Panc1 (cell line): Measurements from ENCODE around the gene ANKRD22.

Experiments
- POLR2AphosphoS5 ChIP-seq: IDR thresholded peaks from 2 replicates; pipeline ENCODE4 v1.6.1; 2012; ENCODE audit warnings: mild to moderate bottlenecking, low read depth, low read length, moderate library complexity
- TCF7L2 ChIP-seq: IDR thresholded peaks from 2 replicates; pipeline ENCODE4 v1.6.1; 2011; ENCODE audit warnings: mild to moderate bottlenecking, low read depth, low read length, inconsistent platforms
- TF ChIP-seq, protein P1 (sequence below), 2 experiments: IDR thresholded peaks; 2 replicates each; pipeline ENCODE4 v1.6.1; 2011 to 2012; ENCODE audit warnings: low read depth in 2 of 2, control low read depth in 1 of 2, low read length in 1 of 2, mild to moderate bottlenecking in 1 of 2, moderate library complexity in 1 of 2; ENCODE audit not compliant: insufficient read depth in 1 of 2
- TF ChIP-seq, protein P2 (sequence below): fragments of 450-650 bp; IDR thresholded peaks from 2 replicates; pipeline ENCODE4 v1.5.1; 2017; ENCODE audit warnings: mild to moderate bottlenecking

DNA sequence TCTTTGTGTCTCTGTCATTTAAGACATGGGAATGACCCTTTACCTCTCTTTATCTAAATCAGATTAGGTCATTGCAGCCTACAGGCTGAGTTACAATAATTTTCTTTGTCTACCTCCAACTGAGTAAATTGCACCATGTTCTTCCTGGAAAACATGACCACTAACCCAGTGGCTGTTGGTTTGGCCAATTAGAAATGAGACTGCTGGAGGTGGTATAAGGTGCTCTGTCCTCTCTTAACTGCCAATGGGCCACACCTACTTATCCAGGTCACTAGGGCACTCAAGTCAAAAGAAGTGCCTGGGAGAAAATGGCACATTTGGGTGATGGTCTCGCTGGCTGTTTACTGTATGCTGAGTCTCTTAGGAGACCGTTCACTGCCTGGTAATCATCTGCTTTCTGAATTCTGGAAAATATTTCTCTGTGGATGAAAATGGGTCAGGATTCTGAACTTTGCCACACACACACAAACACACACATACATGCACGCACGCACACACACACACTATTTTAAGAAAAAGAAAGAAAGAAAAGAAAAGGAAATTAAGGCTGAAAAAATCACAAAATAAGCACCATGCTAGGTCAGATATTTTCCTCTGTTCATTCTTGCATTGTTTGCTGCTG, 44.8 kb upstream of the ANKRD22 start:
- TF ChIP-seq, protein P1, sequence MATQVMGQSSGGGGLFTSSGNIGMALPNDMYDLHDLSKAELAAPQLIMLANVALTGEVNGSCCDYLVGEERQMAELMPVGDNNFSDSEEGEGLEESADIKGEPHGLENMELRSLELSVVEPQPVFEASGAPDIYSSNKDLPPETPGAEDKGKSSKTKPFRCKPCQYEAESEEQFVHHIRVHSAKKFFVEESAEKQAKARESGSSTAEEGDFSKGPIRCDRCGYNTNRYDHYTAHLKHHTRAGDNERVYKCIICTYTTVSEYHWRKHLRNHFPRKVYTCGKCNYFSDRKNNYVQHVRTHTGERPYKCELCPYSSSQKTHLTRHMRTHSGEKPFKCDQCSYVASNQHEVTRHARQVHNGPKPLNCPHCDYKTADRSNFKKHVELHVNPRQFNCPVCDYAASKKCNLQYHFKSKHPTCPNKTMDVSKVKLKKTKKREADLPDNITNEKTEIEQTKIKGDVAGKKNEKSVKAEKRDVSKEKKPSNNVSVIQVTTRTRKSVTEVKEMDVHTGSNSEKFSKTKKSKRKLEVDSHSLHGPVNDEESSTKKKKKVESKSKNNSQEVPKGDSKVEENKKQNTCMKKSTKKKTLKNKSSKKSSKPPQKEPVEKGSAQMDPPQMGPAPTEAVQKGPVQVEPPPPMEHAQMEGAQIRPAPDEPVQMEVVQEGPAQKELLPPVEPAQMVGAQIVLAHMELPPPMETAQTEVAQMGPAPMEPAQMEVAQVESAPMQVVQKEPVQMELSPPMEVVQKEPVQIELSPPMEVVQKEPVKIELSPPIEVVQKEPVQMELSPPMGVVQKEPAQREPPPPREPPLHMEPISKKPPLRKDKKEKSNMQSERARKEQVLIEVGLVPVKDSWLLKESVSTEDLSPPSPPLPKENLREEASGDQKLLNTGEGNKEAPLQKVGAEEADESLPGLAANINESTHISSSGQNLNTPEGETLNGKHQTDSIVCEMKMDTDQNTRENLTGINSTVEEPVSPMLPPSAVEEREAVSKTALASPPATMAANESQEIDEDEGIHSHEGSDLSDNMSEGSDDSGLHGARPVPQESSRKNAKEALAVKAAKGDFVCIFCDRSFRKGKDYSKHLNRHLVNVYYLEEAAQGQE (IDR thresholded peaks at IDR 0.05; ENCODE audit: insufficient read depth in 1 of 2, low read depth in 2 of 2, low read length in 1 of 2): no peak
- TF ChIP-seq, protein P2, sequence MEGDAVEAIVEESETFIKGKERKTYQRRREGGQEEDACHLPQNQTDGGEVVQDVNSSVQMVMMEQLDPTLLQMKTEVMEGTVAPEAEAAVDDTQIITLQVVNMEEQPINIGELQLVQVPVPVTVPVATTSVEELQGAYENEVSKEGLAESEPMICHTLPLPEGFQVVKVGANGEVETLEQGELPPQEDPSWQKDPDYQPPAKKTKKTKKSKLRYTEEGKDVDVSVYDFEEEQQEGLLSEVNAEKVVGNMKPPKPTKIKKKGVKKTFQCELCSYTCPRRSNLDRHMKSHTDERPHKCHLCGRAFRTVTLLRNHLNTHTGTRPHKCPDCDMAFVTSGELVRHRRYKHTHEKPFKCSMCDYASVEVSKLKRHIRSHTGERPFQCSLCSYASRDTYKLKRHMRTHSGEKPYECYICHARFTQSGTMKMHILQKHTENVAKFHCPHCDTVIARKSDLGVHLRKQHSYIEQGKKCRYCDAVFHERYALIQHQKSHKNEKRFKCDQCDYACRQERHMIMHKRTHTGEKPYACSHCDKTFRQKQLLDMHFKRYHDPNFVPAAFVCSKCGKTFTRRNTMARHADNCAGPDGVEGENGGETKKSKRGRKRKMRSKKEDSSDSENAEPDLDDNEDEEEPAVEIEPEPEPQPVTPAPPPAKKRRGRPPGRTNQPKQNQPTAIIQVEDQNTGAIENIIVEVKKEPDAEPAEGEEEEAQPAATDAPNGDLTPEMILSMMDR: no peak
- TF ChIP-seq POLR2AphosphoS5 (no peak), TCF7L2 (no peak)
